Muscle of leg (tissue), 11 donors: Measurements from ENCODE around the gene G3BP2. TPM values are rescaled to one million over a fixed set of nuclear protein-coding genes. Genes with fewer than 3 reads are reported as not detected.
A peak's percentile ranks its signal among the peaks of the same experiment; 100 is the strongest.

Source experiments
- DNase-seq: peaks from one replicate; pipeline ENCODE4 v3.0.0; 2013
- H3K27ac ChIP-seq: one replicate; pipeline ENCODE4 v1.5.1; 2013; ENCODE audit warnings: mild to moderate bottlenecking, low read length, control low read depth
- H3K27me3 ChIP-seq: one replicate; pipeline ENCODE4 v1.6.1; 2013; ENCODE audit warnings: low read length; ENCODE audit not compliant: control insufficient read depth, insufficient read depth
- H3K36me3 ChIP-seq: one replicate; pipeline ENCODE4 v1.6.1; 2013; ENCODE audit warnings: low read length; ENCODE audit not compliant: control insufficient read depth, insufficient read depth
- H3K4me1 ChIP-seq: one replicate; pipeline ENCODE4 v1.6.1; 2013; ENCODE audit warnings: low read length; ENCODE audit not compliant: control insufficient read depth, insufficient read depth
- H3K4me3 ChIP-seq: one replicate; pipeline ENCODE4 v1.5.1; 2013; ENCODE audit warnings: low read length, control low read depth
- H3K9me3 ChIP-seq: replicated peaks from 2 replicates; pipeline ENCODE4 v1.6.1; 2013; ENCODE audit warnings: low read depth, low read length; ENCODE audit not compliant: control insufficient read depth
- WGBS: methylation state at CpG from one replicate; pipeline ENCODE4 v1.1.5; 2013; ENCODE audit warnings: missing lambda C conversion rate; ENCODE audit not compliant: insufficient coverage; 5-methylcytosine and 5-hydroxymethylcytosine counted together
- polyA plus RNA-seq, 8 donors: library from polyadenylated mRNA; unstranded; fragments of 120-200 nt; gene quantifications; one replicate each; pipeline versions ENCODE4 v1.2.1 to v1.2.3, GENCODE V29; 2013; ENCODE audit warnings: inconsistent platforms in 1 of 8, low replicate concordance in 1 of 8; ENCODE audit not compliant: insufficient read length in 8 of 8, insufficient read depth in 1 of 8
- total RNA-seq: library from RNA; stranded (reverse); fragments of 120-200 nt; gene quantifications from one replicate; pipeline ENCODE4 v1.2.4, GENCODE V29; 2013

G3BP2 gene
- total and polyA plus RNA-seq, 9 donors, result 97.7 to 180 (median 157) TPM

- DNase-seq, result peak; percentile 65
- Histone ChIP-seq H3K36me3 (no peaks in the 10 kb centered on the region), H3K4me3 (peak within 1 kb of the TSS; percentile 56), H3K4me1 (peaks cover 10% of the 10 kb centered on the region), H3K27ac (no peak within 1 kb of the TSS), H3K9me3 (no peaks in the 10 kb centered on the region), H3K27me3 (peaks cover 9% of the 10 kb centered on the region)
- under 1% methylated on average over 52 of the region's 57 CpGs for WGBS
These were observed 42.9 kb downstream of the G3BP2 start, which contains the start of gene CDKL2 for GRCh38 chr4:75630174-75630936. Gene CDKL2 (minus strand): TSS chr4:75630528. CDS start chr4:75625988, 4,540 bp downstream.

- no peak for DNase-seq
- no CpG with 5 or more reads among the region's 2 CpGs for WGBS
- no peaks in the 10 kb centered on the region for H3K36me3 ChIP-seq
- peaks cover 9% of the 10 kb centered on the region for H3K27me3 ChIP-seq
- no peak overlapping the region for H3K27ac ChIP-seq
- peaks cover 10% of the 10 kb centered on the region for H3K4me1 ChIP-seq
- no peak overlapping the region for H3K4me3 ChIP-seq
- no peaks in the 10 kb centered on the region for H3K9me3 ChIP-seq
These were observed 44.0 kb downstream of the G3BP2 start for GRCh38 chr4:75629239-75629638.

GRCh38 chr4:75623026-75623425 is 50.2 kb downstream of the G3BP2 start:
- DNase-seq, result no peak
- no CpG with 5 or more reads among the region's 5 CpGs for WGBS
- no peaks in the 10 kb centered on the region for H3K9me3 ChIP-seq
- H3K36me3 ChIP-seq, result no peaks in the 10 kb centered on the region
- H3K27me3 ChIP-seq, result no peaks in the 10 kb centered on the region
- no peak overlapping the region for H3K27ac ChIP-seq
- no peak overlapping the region for H3K4me3 ChIP-seq
- no peaks in the 10 kb centered on the region for H3K4me1 ChIP-seq

- no peaks in the 10 kb centered on the region for H3K27me3 ChIP-seq
- no peaks in the 10 kb centered on the region for H3K4me1 ChIP-seq
- DNase-seq, result no peak
- H3K9me3 ChIP-seq, result peaks cover 1% of the 10 kb centered on the region
- no peaks in the 10 kb centered on the region for H3K36me3 ChIP-seq
- H3K27ac ChIP-seq, result no peak overlapping the region
- H3K4me3 ChIP-seq, result no peak overlapping the region
These were observed 51.5 kb downstream of the G3BP2 start for GRCh38 chr4:75621715-75622114.

- no CpG with 5 or more reads among the region's 1 CpG for WGBS
- Histone ChIP-seq H3K4me1 (no peaks in the 10 kb centered on the region), H3K4me3 (no peak overlapping the region), H3K27ac (no peak overlapping the region), H3K9me3 (peaks cover 2% of the 10 kb centered on the region), H3K36me3 (no peaks in the 10 kb centered on the region), H3K27me3 (no peaks in the 10 kb centered on the region)
- DNase-seq, result no peak
These were observed 60.9 kb downstream of the G3BP2 start for GRCh38 chr4:75612306-75612705.

GRCh38 chr4:75605928-75606327 is 67.3 kb downstream of the G3BP2 start:
- no peak overlapping the region for H3K27ac ChIP-seq
- no peaks in the 10 kb centered on the region for H3K27me3 ChIP-seq
- no peaks in the 10 kb centered on the region for H3K9me3 ChIP-seq
- no peaks in the 10 kb centered on the region for H3K4me1 ChIP-seq
- no peaks in the 10 kb centered on the region for H3K36me3 ChIP-seq
- no CpG with 5 or more reads among the region's 4 CpGs for WGBS
- no peak for DNase-seq
- H3K4me3 ChIP-seq, result no peak overlapping the region

- Histone ChIP-seq H3K4me3 (no peak overlapping the region), H3K36me3 (no peaks in the 10 kb centered on the region), H3K9me3 (no peaks in the 10 kb centered on the region), H3K4me1 (no peaks in the 10 kb centered on the region), H3K27ac (no peak overlapping the region), H3K27me3 (no peaks in the 10 kb centered on the region)
- DNase-seq, result no peak
- 100% methylated on average over 1 of the region's 4 CpGs for WGBS
These were observed 73.6 kb downstream of the G3BP2 start for GRCh38 chr4:75599647-75600046.

GRCh38 chr4:75598390-75598789 is 74.8 kb downstream of the G3BP2 start:
- WGBS, result no CpG with 5 or more reads among the region's 3 CpGs

GRCh38 chr4:75596061-75596460 is 77.2 kb downstream of the G3BP2 start:
- Histone ChIP-seq H3K9me3 (no peaks in the 10 kb centered on the region), H3K36me3 (no peaks in the 10 kb centered on the region), H3K27ac (no peak overlapping the region), H3K4me1 (no peaks in the 10 kb centered on the region), H3K4me3 (no peak overlapping the region), H3K27me3 (no peaks in the 10 kb centered on the region)
- no CpG with 5 or more reads among the region's 3 CpGs for WGBS
- DNase-seq, result no peak

More at GRCh38 chr4:75598390-75598789, 74.8 kb downstream of the G3BP2 start:
- Histone ChIP-seq H3K4me1 (no peaks in the 10 kb centered on the region), H3K4me3 (no peak overlapping the region), H3K36me3 (no peaks in the 10 kb centered on the region), H3K27me3 (no peaks in the 10 kb centered on the region), H3K27ac (no peak overlapping the region), H3K9me3 (no peaks in the 10 kb centered on the region)
- no peak for DNase-seq

GRCh38 chr4:75593393-75593792 is 79.8 kb downstream of the G3BP2 start:
- no CpG with 5 or more reads among the region's 1 CpG for WGBS
- Histone ChIP-seq H3K4me3 (no peak overlapping the region), H3K9me3 (no peaks in the 10 kb centered on the region), H3K27ac (no peak overlapping the region), H3K27me3 (no peaks in the 10 kb centered on the region), H3K4me1 (no peaks in the 10 kb centered on the region), H3K36me3 (no peaks in the 10 kb centered on the region)
- DNase-seq, result no peak
